GM18873 (cell line): ENCODE results near the gene GYG2.
"Not testable (repeated sequence)": the region's sequence is repeated elsewhere in the genome, so short reads cannot be mapped to it uniquely, and the experiment has no call there.

Source experiments
- ATAC-seq: cut with Tn5 transposase; IDR thresholded peaks from one replicate; pipeline ENCODE4 v1.9.1; 2021; ENCODE audit warnings: mild to moderate bottlenecking, moderate library complexity, moderate number of reproducible peaks; ENCODE audit not compliant: unreplicated experiment, low FRiP score

The GYG2 gene

DNA sequence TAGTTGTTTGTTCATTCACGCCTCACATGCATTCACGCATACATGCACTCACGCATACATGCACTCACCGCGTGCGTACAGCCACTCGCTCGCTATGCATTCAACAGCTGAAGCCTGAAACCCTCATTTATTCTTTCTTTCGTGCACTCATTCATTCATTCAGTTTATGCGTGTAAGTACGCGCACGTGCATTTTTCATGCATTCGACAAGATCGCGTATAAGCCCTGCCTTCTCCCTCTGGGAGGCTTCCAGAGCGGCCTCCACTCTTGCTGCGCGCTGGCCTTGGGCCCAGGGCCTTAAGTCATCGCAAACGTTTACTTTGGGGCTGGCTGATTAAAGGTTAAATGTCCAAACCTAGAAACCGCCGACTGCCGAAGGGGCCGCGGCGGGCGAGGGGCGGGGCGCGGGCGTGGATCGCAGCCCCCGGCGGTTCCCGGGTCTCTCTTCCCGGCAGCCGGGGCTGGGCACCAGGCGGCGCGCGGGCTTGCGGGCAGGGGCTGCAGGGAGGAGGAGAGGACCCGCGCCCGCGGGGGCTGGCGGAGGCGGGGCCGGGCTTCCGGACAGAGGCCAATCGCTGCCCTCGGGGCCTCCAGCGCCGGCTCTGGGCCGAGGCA is at the start of gene GYG2:
GYG2 (plus strand) TSS at position 587 of the 615 bp plus-strand sequence. CDS start 1,259 bp downstream, outside the sequence.
- ATAC-seq: no peak

DNA sequence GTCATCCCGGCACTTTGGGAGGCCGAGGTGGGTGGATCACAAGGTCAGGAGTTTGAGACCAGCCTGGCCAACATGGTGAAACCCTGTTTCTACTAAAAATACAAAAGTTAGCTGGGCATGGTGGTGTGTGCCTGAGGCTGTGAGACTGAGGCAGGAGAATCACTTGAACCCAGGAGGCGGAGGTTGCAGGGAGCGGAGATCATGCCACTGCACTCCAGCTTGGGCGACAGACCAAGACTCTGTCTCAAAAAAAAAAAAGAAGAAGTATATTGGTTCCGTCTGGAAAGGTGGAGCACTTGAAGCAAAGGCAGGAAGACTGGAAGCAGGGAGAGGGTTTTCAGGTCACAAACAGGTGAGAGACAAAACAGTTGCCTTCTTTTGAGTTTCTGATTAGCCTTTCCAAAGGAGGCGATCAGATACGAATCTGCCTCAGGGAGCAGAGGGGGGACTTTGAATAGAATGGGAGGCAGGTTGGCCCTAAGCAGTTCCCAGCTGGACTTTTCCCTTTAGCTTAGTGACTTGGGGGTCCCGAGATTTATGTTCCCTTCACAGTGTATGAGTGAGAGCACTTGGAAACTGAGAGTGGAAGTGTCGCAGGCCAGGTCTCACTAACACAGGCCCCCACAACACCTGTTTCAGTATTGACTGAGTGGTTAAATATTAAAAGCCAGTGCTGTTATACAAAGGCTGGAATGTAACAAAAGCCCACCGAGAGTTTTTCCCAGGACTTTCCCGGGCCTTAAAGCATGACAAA is 48.1 kb upstream of the GYG2 start:
- not testable (repeated sequence) for ATAC-seq

DNA sequence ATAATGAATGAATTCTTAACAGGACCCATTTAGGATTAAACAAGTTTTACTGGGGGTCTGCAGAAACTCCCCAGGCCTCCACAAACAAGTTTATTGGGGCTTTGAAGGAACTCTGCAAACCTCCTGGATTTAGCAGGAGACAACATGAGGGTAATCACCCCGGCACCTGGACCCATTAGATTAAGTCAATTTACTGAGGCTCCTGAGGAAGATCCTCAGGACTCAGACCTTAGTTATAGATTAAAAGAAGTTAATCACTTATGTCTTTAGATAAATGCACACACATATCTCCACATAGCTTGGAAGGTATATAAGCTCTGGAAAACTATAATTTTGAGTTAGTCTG is 47.5 kb upstream of the GYG2 start:
- ATAC-seq: no peak

DNA sequence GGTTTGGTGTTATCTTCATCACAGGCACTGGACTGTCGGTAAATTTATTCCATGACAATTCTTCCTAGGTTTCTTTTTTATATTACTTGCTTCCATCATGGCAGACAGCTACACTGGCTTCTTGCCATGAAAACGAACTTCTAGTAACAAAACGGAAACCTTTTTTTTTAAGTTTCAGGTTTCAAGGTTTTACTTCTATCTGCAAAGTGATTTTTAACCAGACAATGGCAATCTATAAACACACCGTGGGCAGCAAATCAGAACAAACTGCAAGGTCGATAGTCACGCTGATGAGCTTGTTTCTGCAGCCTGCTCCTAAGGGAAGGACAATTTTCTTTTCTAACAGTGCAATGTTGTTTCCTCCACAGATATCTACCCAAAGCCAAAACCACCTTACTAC is 47.0 kb upstream of the GYG2 start:
- ATAC-seq: no peak

DNA sequence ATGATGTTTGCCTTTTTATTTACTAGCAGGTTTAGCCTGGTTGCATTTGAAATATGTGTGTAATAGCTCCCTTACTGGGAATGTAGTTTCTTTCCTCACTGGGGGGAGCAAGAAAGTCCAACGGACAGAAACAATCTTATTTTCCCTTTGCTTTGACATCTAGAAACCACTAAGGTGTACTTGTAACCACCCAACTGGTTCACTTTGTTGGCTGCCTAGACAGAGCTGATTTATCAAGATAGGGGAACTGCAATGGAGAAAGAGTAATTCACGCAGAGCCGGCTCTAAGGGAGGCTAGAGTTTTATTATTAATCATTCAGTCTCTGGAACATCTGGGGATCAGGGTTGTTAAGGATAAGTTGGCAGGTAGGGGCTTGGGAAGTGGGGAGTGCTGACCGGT is 46.6 kb upstream of the GYG2 start:
- ATAC-seq: no peak

DNA sequence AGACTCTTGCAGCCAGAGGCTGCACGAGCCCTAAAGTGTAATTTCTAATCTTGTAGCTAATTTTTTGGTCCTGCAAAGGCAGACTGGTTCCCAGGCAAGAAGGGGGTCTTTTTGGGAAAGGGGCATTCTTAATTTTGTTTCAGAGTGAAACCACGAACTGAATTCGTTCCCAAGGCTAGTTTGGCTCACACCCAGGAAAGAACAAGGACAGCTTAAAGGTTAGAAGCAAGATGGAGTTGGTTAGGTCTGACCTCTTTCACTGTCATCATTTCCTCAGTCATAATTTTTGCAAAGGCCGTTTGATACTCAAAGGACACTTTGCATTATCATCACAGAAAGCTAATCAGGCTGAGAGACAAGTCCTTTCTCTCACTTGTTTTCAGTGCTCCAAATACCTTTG is 46.0 kb upstream of the GYG2 start:
- ATAC-seq: no peak

DNA sequence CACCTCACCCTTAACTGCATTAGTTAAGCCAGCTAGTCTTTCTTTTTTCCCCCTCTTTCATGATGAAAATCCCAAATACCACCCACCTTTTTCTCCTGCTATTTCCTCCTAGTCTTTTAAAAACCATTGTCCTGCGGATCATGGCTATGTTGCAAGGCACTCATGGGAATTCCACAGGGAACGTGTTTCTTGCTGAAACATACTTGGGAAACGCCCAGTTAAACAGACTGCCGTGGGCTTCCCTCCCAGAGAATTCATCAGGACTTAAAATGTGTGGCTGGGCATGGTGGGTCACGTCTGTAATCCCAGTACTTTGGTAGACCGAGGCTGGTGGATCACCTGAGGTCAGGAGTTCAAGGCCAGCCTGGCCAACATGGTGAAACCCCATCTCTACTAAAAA is 44.7 kb upstream of the GYG2 start:
- no peak for ATAC-seq

DNA sequence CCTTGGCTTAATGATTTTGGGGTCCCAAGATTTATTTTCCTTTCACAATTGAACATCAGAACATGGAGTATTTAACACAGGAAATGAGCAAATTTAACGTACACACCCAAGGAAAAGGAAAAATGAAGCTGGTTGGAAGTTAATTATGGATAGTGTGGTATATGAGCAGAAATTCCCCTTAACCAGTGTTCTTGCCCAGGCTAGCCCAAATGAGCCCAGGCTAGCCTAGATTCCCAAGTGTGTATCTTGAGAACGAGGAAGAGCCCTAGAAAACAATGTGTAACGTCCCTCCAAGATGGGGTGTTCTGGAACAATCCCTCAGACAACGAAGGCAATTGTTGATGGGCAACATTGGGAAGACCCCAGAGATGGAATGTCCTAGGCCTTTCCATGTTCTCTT is 43.2 kb upstream of the GYG2 start:
- no peak for ATAC-seq

DNA sequence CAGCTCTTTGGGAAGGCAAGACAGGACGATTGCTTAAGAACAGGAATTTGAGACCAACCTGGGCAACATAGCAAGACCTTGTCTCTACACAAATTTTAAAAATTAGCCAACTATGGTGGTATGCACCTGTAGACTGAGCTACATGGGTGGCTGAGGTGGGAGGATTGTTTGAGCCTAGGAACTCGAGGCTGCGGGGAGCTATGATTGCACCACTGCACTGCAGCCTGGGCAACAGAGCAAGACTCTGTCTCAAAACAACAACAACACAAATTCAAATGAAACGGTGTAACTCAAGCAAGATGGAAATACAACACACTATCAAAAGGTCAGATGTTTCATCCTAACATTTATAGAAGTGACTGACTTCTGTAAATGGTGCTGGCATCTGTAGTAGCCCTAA is 39.8 kb upstream of the GYG2 start:
- no peak for ATAC-seq

DNA sequence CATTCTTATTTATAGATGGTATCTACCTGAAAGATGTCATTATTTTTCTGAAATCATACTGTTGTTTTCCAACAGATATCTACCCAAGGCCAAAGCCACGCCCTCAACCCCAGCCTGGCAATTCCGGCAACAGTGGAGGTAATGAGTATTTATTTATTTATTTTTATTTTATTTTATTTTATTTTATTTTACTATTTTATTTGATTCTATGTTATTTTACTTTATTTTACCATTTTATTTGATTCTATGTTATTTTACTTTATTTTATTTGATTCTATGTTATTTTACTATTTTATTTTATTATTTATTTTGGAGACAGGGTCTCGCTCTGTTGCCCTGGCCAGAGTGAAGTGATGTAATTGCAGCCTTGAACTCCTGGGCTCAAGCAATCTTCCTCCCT is 39.2 kb upstream of the GYG2 start:
- no peak for ATAC-seq

DNA sequence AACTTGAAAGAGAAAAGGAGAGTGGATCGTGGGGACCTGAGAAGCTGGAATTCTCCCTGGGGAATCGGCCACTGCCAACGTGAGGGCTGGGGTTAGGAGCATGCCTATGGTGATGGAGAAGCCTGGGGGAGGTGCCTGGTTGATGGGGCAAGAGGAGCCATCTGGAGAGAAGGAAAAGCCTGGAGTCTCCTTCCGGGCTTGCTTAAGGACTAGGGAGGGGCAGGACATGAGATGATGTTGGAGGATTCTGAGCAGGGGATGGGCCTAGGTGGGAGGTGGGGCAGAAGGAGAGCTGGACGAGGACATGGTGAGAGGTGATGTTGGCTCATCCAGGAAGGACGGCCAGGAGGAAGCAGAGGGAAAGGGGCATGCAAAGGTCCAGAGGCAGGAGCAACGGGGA is 35.0 kb upstream of the GYG2 start:
- ATAC-seq: no peak

DNA sequence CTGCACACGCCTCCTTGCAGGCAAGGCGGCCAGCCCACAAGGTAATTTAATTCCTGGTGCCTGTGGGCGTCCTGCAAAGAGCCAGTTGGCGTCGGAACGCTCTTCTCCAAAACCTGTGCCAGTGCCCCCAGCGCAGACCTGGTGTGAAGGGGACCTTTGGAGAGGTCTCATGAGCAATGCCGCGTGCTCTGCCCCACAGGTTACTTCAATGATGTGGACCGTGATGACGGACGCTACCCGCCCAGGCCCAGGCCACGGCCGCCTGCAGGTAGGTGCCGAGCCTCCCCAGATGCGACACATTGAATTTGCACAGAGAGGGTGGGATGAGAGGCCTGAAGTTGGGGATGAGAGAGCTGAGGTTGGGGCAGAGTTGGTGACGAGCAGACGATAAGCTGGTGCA is 34.4 kb upstream of the GYG2 start:
- no peak for ATAC-seq

DNA sequence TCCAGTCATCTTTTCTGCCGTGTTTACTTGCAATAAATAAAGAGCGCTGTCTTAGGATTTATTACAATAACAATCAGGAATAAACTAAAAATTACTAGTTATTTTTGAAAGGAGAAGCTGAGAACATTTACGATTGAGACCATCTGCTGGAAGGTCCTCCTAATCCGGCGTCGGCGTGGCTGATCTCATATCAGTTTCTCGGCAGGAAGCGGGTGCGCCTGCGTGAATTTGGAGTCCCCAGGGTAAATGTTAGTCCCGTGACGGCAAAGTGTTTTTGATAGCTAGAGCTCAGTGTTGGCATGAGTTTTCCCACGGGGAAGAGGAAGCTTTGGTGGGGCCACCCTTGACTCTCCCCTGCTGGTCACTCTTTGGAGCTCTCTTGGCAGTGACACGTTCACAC is 31.9 kb upstream of the GYG2 start:
- ATAC-seq: not testable (repeated sequence)

DNA sequence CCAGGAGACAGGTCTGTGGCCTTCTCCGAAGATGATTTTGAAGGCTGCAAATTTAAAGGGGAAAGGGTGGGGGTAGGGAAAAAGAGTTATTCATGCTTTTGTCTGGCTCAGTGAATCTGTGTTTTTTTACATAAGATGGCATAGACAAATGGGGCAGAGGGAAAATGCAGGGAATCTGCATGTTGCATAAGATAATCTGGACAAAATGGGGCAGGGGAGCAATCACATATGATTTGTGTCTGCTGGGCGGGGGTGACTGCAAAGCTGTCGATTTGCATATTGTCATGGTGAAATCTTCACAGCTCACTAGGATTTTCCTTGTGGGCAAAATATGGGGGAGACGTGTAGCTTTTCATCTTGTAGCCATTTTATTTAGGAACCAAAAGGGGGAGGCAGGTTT is 29.4 kb upstream of the GYG2 start:
- no peak for ATAC-seq

DNA sequence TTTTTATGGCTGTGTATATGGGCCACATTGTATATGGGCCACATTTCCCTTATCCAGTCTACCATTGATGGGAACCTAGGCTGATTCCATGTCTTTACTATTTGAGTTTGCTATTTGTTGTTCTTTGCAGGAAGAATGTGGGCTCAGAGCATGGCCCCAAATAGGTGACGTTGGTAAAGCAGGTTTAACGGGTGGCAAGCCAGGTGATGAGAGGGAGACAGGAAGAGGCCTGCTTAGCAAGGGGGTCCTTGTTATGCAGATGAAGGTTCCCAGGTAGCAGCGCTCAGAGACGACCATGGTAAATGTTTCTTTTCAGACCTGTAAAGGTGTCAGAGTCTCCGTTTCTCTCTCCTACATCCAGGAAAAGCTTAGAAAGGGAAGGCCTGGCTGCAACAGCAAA is 28.8 kb upstream of the GYG2 start:
- not testable (repeated sequence) for ATAC-seq

DNA sequence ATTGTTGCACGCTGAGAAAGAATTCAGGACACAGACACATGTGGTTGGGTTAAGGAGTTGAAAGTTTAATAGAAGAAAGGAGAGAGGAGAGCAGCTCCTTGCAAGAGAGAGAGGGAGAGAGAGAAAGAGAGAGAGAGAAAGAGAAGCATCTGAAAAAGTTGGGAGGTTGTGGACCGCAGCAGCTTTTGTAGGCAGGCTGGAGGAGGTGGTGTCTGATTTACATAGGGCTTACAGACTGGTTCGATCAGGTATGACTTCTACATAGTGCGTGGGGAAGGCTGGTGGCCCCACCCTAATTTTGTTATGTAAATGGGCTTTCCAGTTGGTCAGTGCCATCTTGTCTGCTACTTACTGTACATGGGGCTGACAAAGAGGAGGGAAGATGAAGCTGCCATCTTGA is 27.5 kb upstream of the GYG2 start:
- no peak for ATAC-seq

DNA sequence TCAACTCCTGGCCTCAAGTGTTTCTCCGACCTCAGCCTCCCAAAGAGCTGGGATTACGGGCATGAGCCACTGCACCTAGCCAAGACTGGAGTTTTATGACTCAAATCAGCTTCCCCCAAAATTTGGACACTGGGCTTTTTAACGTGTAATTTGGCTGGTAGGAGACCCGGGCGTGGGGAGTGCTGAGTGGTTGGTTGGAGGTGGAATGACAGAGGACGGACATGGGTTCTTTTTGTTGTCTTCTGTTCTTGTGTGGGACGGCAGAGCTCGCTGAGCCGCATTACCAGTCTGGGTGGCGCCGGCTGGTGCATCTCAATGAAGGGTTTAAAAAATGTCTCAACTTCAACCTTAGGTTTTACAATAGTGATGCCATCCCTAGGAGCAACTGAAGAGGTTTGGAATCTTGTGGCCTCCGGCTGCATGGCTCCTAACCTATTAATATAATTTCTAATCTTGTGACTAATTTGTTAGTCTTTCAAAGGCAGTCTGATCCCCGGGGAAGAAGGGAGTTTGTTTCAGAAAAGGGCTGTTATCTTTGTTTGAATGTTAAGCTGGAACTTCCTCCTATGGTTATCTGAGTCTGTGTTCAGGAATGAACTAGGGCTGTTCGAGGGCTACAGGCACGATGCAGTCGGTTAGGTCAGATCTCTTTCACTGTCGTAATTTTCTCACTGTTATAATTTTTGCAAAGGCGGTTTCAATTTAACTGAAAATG is 26.2 kb upstream of the GYG2 start:
- ATAC-seq: not testable (repeated sequence)

DNA sequence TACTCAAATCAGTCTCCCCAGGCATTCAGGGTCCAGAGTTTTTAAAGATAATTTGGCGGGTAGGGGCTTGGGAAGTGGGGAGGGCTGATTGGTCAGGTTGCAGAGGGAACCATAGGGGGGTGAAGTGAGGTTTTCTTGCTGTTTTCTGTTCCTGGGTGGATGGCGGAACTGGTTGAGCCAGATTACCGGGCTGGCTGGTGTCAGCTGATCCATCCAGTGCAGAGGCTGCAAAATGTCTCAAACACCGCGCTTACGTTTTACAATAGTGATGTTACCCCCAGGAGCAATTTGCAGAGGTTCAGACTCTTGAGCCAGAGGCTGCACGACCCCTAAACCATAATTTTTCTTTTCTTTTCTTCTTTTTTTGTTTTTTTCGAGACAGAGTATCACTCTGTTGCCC is 25.2 kb upstream of the GYG2 start:
- ATAC-seq: not testable (repeated sequence)

DNA sequence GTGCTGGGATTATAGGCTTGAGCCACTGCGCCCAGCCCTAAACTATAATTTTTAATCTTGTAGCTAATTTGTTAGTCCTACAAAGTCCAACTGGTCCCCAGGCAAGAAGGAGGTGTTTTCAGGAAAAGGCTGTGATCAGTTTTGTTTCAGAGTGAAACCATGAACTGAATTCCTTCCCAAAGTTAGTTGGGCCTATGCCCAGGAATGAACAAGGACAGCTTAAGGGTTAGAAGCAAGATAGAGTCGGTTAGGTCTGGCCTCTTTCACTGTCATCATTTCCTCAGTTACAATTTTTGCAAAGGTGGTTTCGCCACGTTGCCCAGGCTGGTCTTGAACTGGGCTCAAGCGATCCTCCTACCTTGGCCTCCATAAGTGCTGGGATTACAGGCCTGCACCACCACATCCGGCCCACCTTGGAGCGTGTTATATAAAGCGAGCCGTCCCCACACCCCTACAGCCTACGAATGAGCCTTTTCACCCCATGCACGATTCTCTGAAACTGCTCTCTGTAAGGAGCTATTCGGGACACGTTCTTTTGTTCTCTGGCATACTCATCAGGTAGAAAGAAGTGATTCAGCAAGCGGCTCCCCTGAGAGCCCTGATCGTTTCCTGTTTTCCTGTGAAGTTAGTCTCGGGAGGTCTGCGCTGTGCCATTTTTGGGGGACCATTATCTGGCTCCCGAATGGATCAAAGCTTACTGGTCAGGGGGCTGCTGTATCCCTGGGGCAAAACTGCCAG is 24.5 kb upstream of the GYG2 start:
- ATAC-seq: not testable (repeated sequence)

DNA sequence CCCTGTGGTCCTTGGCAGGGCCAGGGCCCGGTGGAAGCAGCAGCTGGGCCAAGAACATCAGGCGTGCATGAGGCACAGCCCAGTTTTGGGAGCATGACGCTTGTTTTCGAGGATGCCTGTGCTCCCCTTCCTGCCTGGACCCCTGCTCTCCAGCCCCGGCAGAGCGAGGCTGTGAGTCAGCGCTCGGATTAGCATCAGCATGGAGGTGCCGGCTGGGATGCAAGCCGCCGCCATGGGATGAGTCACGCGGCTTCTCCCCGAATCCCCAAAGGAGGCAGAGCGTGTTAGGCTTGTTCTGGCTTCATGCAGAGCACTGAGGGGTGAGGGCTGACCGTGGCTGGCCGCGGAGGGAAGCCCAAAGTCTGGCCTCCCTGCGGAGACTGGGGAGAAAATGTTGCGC is 23.9 kb upstream of the GYG2 start:
- ATAC-seq: not testable (repeated sequence)

DNA sequence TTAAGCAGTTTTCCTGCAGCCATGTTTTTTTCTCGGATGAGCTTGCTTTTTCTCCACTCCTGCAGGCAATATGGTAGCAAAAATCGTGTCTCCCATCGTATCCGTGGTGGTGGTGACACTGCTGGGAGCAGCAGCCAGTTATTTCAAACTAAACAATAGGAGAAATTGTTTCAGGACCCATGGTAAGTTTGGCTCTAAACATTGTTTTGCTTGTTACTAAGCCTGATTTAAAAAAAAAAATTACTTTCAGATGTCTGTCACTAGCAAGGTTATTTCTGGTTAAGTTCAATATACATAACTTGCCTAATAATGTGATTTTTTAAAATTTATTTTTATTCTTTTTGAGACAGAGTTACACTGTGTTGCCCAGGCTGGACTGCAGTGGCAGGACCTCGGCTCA is 17.5 kb upstream of the GYG2 start:
- no peak for ATAC-seq
